ENCODE data around the gene MUS81.

DNA sequence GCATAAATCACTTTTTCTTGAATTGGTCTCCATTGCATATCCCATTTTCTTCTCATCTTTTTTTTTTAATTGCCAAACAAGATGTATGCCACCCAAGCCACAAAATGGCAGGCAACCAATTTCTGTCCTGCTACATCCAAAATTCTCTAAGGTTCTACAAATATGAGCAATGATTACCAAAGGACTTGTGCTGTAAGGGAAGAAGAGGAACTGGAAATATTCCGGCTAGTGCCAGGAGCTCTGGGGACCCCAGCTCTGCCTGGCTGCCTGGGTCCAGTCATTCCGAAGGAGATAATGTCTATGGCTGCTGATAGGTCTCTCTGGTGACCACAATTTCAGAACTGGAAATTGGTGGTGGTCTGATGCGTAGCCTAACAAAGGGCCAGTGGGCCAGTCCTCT is 43.5 kb upstream of the MUS81 start:
- no peak for TF ChIP-seq POLR2AphosphoS5 (IDR thresholded peaks at IDR 0.05; ENCODE audit: low read depth, low read length)
- no peak for TF ChIP-seq POLR2A (IDR thresholded peaks at IDR 0.05; ENCODE audit: low read depth, low read length)
